GM19397 (cell line): ENCODE measurements around the gene PTPA.

Experiments
- ATAC-seq: cut with Tn5 transposase; IDR thresholded peaks from one replicate; pipeline ENCODE4 v1.9.1; 2021; ENCODE audit warnings: mild to moderate bottlenecking, moderate library complexity; ENCODE audit not compliant: unreplicated experiment

The PTPA gene

GRCh38 chr9:129110740-129111527 is at the start of gene PTPA, which contains the start of gene CRAT:
Gene PTPA, plus strand, starts transcription at chr9:129111415. Its CDS starts 186 bp downstream, at chr9:129111601.
Gene CRAT, minus strand, starts transcription at chr9:129110793. Its CDS starts 284 bp downstream, at chr9:129110509.
- peak; percentile 84 for ATAC-seq

- ATAC-seq, result no peak
These were observed 48.2 kb upstream of the PTPA start for GRCh38 chr9:129063061-129063460.

GRCh38 chr9:129064499-129064908 is 46.7 kb upstream of the PTPA start:
- ATAC-seq, result no peak

GRCh38 chr9:129068110-129068509 is 43.1 kb upstream of the PTPA start:
- ATAC-seq, result no peak

GRCh38 chr9:129068990-129069861 is 42.0 kb upstream of the PTPA start:
- peak; percentile 67 for ATAC-seq

- no peak for ATAC-seq
These were observed 41.2 kb upstream of the PTPA start for GRCh38 chr9:129069862-129070641.

- no peak for ATAC-seq
These were observed 40.3 kb upstream of the PTPA start for GRCh38 chr9:129070696-129071525.

GRCh38 chr9:129071526-129072126 is 39.6 kb upstream of the PTPA start:
- no peak for ATAC-seq

GRCh38 chr9:129072171-129072570 is 39.0 kb upstream of the PTPA start:
- no peak for ATAC-seq

- ATAC-seq, result no peak
These were observed 37.8 kb upstream of the PTPA start for GRCh38 chr9:129073404-129073803.

GRCh38 chr9:129074106-129074505 is 37.1 kb upstream of the PTPA start:
- no peak for ATAC-seq

GRCh38 chr9:129075996-129076639 is 35.1 kb upstream of the PTPA start:
- no peak for ATAC-seq

- ATAC-seq, result no peak
These were observed 34.6 kb upstream of the PTPA start for GRCh38 chr9:129076640-129077037.

GRCh38 chr9:129077236-129077635 is 34.0 kb upstream of the PTPA start:
- no peak for ATAC-seq

- no peak for ATAC-seq
These were observed 32.3 kb upstream of the PTPA start for GRCh38 chr9:129078691-129079503.

- ATAC-seq, result no peak
These were observed 31.4 kb upstream of the PTPA start for GRCh38 chr9:129079829-129080228.

- ATAC-seq, result no peak
These were observed 31.0 kb upstream of the PTPA start for GRCh38 chr9:129080298-129080600.

- ATAC-seq, result peak; percentile 93
These were observed 30.4 kb upstream of the PTPA start, which contains the start of gene DOLPP1 for GRCh38 chr9:129080601-129081387. Gene DOLPP1, plus strand, starts transcription at chr9:129081111. Its CDS starts 21 bp downstream, at chr9:129081132.
